Heart left ventricle (tissue), 13 donors: ENCODE data around the gene MTMR1.

ENCODE experiments used
- POLR2A ChIP-seq, 2 donors: fragments of 450-650 bp; IDR thresholded peaks; one replicate each; pipeline ENCODE4 v1.6.1; 2017; ENCODE audit warnings: antibody characterized with exemption in 2 of 2, mild to moderate bottlenecking in 2 of 2, moderate library complexity in 2 of 2
- TF ChIP-seq, protein P1 (sequence below), 12 donors: fragments of 200-600 bp; sonication (generic) in 4 of 12; IDR thresholded peaks; one replicate each; pipeline versions ENCODE4 v1.5.0 to v1.8.0; 2018 to 2022; ENCODE audit warnings: antibody characterized with exemption in 12 of 12, mild to moderate bottlenecking in 5 of 12
- donor health status: ischemic (EF 13 %, LVEDD 7.1; RV severe dilation, severe dysfunction).
- donor health status: DM: no; HTN: yes; CAD: no.
- donor health status: DM: no; HTN: no; CAD: no.
- donor health status: ischemic (EF 25% LVEDD 6.9; RV normal size, moderate dysfunction).
- donor health status: ischemic (EF 25% LVEDD 5.7; RV mildly dilated, moderate dysfunction).
- donor health status: ischemic (EF 35%, LVEDD 5.7; RV mildly dilated, moderate dysfunction).
- donor health status: nonischemic (EF 11% LVEDD 7.7; RV severe dilation, severe dysfunction).
- donor health status: DM: yes; HTN: yes; CAD: no.
- donor health status: PGD.
- donor health status: ischemic (EF 29% LVEDD 5.4; RV normal size, mild dysfunction).
- donor health status: nonischemic (EF 23%, LVEDD 6.1; RV moderate dilation, normal function).

DNA sequence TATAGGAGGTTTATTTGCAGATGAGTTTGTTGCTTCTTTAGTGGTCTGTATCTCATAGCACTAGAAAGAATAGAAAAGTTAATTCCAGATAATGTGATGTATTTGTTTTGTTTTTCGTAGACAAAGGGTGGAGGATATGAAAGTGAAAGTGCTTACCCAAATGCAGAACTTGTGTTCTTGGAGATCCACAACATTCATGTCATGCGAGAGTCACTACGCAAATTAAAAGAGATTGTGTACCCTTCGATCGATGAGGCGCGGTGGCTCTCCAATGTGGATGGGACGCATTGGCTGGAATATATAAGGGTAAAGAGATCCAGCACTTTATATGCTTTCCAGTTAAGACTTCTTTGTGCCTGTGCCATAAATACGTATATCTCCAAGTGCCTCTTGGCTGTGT lies 43.3 kb downstream of the MTMR1 start:
- TF ChIP-seq, protein P1, sequence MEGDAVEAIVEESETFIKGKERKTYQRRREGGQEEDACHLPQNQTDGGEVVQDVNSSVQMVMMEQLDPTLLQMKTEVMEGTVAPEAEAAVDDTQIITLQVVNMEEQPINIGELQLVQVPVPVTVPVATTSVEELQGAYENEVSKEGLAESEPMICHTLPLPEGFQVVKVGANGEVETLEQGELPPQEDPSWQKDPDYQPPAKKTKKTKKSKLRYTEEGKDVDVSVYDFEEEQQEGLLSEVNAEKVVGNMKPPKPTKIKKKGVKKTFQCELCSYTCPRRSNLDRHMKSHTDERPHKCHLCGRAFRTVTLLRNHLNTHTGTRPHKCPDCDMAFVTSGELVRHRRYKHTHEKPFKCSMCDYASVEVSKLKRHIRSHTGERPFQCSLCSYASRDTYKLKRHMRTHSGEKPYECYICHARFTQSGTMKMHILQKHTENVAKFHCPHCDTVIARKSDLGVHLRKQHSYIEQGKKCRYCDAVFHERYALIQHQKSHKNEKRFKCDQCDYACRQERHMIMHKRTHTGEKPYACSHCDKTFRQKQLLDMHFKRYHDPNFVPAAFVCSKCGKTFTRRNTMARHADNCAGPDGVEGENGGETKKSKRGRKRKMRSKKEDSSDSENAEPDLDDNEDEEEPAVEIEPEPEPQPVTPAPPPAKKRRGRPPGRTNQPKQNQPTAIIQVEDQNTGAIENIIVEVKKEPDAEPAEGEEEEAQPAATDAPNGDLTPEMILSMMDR (IDR thresholded peaks at IDR 0.05), result no peak
- TF ChIP-seq POLR2A (IDR thresholded peaks at IDR 0.05), result no peak
